GM15510 (cell line): ENCODE results near the gene PROB1.

Source experiments
- POLR2A ChIP-seq: IDR thresholded peaks from 3 replicates; pipeline ENCODE4 v1.6.1; 2011; ENCODE audit warnings: borderline replicate concordance; ENCODE audit not compliant: insufficient read length; ENCODE audit errors: extremely low read depth

Gene PROB1

DNA sequence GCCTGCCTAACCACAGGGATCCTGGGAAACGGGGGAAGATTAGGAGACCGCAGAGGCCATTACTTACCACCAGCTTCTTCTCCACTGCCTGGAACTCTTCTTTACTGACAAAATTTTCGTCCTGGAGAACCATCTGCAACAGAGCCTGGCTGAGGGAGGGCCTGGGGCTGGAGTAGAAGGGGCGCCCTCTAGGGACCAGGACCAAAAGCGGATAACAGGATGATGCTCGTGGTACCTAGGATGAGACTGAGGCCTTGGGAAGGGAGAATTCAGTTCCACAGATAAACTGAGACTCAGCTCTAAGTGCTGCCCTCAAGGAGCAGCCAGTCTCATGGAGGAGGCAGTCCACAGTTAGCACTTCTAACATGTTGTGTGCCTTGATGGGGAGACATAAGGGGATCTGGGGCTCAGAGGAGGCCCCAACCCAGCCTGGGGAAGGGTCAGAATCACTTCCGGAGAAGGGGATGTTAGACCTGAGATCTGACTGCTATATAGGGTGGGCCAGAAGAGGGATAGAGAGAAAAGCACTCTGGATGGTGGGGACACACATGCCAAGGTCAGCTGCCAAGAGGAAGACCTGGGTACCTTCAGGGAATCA lies 7.8 kb upstream of the PROB1 start:
- TF ChIP-seq POLR2A: no peak

DNA sequence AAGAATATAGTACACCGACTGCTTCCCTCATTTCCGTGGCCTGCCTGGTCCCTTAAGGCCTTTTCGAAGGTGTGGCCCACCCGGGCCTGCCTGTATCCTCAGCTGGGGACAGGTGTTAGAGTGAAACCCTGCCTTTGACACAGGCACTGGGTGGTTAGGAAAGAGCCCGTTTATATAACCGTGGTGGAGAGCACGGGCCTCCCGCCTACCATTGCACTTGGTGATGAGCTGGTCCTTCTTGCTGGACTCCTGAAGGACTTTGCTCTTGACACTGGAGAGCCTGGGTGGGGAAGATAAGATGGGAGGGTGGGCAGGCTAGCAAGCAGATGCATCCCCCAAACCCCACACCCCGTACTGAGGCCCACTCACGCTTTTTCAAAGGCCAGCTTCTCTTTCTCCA lies 6.6 kb upstream of the PROB1 start:
- no peak for TF ChIP-seq POLR2A

DNA sequence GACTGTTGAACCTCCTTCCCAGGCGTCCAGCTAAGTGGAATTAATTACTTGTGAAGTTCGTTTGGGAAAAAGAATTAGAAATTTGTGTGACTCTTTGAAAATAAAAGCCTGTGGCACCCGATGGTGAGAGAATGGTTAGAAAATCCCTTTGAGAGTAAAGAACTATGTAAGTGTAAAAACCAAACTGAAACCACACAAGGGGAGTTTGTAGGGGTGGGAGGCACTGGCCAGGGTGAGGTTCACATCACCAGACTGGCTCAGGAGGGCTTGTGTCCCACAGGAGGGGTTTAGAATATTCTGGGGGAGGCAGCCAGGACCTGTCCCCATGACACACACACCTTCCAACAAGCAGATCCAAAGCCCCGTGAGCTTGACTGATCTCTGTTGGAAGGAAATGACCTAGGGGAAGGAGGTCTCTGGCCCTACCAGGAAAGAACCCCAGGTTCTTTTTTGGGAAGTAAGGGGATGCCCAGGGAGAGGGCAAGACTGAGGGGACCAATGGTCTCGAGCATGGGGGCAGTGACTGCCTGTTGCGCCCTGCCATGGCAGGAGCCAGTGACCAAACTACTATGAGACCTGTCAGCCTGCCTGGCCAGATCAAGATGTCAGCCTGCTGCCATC lies 4.7 kb upstream of the PROB1 start:
- TF ChIP-seq POLR2A: no peak

DNA sequence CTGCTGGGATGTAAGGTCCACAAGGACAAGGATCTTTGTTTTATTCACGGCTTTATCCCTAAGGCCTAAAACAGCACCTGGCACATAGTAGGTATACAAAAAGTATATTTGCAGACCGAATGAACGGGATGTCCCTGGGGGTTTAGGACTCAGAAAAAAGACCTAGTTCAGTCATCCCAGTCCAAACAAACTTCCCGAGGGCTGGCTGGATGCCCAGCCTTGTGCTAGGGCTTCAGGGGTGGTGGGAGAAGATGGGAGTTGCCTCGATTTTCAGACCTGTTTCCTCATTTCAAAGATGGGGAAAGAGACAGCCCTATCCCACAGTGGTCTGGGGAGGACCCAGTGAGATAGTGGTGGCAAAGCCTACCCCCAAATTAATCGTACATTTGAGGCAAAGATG lies 3.0 kb upstream of the PROB1 start:
- TF ChIP-seq POLR2A: no peak

DNA sequence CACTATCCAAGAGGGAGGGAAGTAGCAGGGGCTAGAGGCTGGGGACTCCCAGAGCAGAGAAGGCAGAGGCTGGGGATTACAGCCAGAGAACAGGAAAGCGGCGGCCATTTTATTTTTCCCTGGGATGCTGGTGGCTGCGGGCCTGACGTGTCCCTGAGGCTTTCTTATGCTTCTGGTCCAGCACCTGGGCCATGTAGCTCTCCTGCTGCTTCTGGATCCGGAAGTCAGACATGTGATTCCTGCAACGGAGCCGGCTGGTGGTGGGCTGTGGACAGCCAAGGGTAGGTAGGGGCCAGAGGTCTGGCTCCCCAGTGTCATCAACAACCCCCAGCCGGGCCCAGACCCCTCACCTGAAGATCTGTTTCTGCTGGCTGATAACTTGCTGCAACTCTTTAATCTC lies 1.8 kb upstream of the PROB1 start:
- no peak for TF ChIP-seq POLR2A

DNA sequence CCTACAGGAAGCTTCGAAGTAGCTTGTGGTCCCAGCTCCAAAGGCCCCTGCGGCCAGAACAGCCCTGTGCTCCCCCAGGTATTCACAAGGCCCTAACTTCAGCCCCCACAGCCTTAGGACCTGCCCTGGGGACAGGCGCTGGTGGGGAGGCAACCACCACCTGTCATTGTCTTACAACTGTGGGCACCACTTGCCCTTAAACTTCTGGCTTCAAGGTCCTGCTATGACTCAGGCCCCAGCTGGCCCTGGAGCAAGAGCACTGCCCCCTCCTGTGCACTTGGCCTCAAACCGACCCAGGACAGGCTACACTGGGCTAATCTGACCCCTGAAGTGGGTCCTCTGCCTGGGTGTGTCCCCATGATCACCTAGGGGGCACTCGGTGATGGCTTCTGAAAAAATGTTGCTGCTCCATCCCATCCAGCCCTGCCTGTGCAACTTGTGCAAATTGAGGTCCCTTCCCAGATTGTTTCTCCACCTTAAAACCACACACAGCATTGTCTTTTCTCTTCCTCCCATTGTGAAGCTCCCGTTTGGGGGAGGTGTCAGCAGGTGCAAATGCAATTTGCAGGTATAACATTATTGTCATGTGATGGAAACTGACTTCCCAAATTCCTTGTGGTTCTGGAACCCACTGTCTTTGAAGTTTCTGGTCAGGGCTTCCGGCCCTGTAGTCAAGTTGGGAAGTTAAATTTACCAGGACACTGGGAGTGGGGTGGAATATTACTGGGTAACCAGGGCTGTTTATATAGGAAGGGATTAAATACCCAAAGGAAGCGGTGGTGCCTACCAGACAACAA lies 1.1 kb upstream of the PROB1 start:
- TF ChIP-seq POLR2A: no peak

DNA sequence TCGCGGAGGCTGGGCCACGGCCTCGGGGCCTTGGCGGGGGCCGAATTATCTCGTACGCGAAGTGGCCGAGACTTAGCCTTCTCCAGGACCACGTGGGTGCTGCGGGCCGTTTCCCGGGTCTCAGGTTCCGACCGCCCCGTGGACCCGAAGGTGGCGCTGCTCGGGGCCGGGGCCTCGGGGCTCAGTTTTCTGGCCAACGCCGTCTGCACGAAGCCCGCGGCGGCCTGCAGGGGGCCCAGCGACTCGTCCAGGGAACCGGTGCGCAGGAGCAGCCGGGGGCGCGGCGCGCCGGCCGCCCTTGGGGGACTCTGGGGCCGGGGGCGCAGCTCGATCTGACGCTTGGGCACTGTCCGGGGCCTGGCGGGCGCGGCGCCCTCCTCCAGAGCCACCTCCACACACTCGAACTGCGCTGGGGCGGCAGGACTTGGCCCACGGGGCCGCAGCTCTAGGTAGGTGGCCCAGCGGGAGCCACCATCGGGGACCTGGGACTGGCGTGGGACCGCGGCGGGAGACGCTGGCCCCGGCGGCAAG lies 716 bp downstream of the PROB1 start:
- peak; percentile 26 for TF ChIP-seq POLR2A

DNA sequence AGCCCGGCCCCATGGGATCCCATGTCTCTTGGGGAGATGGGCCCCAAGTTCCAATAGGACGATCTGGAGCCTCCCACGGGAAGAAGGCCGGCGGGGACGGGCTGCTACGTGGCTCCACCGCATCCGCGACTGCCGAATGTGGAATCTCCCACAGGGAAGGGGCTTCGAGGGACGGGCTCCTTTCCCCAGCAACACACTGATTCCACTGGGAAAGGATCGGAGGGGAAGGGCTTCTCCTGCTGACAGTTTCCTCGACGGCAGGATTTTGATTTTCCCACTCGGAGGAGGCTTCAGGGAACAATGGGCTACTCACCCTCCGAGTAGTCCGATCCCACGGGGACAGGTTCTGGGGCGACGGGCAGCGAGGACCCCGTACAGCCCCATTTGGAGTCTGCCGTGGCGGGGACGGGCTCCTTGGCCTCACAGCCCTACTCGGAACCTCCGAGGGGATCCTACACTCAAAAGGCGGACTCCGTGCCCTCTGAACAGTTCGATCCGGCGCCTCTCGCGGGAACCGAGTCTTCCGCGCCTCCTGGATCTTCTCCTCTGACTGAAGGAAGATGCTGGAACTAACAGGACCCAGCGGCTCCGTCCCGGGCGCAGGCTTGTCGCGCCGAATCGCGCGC lies 1.3 kb downstream of the PROB1 start:
- no peak for TF ChIP-seq POLR2A

DNA sequence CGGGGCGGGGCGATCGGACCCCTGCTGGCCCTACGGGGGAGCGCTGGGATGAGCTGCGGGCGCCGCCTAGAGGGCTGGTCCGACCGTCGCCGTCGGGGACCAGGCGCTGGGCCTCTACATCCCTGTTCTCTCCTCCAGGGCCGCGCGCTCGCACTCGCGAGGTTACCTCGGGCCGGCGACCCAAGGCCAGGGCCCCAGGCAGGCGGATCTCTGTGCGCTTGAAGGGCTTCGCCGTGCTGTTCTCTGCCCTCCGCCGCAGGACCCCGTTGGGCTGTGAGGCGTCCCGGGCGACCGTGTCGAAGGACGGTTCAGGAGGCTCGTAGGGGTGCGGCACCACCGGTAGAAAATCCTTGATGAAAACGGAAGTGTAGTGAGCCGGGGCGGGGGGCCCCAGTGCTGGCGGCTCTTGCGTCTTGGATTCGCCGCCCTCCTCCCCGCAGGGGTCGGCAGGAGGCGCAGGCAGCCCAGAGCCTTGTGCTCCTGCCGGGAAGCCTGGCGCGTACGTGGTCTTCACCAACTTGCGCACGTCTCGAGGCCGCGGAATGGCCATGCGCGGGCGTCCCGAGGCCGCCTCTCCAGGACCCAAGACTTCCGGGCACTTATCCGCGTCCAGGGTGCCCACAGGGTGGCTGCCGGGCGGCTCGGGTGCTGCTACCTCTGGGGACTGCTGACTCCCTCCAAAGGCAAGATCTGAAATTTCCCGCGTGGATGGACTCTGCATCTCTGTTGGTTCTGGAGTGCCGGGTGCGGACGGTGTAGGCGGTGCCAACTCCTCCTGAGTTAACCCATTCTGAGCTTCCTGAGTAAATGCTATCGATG lies 2.0 kb downstream of the PROB1 start:
- no peak for TF ChIP-seq POLR2A

DNA sequence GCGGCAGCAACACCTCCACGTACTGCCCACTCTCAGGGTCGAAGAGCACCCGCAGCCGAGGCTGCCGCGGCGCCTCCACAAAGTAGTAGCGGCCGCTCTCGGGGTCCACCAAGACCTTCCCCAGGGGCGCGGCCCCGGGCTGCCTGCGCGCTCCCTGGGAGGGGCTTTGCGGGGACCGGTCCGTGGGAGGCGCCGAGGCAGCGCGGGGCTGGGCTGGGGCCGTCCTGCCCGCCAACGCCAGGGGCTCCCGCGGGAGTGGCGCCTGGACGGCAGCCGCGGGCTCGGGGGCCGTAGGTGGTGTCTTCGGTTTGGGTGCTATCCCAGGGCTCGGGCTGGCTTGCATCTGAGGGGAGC lies 2.6 kb downstream of the PROB1 start:
- TF ChIP-seq POLR2A: peak; percentile 42

DNA sequence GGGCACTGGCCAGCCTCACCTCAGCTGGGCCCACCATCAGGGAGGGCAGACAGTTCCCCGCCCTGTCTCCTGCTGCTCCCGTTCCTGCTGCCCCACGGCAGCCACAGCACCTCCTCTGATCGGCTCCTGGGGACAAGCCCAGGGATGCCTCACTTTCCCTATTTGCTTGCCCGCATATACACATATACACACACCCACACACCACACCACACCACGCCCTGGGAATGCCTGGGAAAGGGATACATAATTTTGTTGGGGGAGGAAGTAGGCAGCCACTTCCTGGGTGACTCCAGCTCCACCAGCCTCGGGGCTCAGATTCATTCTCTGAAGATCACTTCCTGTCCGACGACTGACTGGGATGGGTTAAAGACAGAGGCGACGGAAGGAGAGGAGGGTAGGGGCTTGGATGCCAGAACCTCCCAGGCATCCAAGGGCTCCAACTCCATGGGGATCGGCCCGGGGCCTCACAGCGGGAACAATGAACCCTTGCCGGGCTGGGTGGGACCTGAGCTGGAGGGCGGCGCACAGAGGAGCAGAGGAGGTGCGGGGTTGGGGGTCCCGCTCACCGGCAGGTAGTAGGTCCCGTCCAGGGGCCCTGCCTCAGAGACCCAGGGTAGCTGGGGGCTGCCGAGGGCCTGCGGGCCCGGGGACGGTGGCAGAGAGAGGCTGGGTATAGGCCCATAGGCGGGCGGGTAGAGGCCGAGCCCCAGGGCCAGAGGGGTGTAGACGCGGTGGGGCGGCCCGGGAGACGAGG lies 3.2 kb downstream of the PROB1 start:
- peak; percentile 55 for TF ChIP-seq POLR2A

DNA sequence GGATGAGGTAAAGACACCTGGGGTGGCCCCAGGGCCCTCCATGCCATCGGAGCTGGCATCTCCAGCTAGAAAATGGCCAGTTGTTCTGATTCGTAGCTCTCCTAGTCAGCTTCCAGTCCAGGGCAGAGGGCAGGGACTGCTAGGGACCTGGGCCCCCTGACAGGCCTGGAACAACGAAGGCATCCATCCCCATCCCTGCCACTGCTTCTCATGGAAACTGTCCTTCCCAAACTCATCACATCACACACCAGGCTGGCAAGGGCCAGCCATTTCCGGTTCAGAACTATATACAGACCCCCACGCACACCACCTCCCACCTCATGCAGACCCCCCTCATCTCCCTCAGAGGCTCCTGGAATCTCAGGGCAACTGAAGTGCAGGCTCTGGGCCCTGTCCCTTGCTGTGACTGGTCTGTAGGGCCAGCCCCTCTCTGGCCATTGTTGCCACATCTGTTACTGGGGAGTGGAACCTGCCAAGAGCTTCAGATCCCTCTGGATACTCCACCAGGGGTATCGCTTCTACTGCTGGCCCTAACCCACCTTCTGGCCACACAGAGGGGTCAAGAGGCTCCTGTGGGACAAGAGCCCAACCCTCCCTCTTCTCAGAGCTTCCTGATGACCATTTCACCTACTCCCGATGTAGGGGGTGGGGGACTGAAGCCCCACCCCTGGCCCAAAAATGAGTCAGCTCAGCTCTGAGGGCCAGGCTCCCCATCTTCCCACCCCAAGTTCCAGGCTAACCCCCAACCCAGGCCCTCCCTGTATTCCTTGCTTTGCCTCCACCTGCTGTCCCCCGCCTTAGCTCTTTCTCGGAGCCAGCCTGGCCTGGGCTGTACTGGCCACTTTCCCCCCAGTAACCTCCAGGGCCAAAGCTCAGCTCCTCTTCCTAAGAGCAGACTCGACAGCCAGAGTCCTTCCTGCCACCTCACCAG lies 4.0 kb downstream of the PROB1 start:
- TF ChIP-seq POLR2A: no peak
